ENCODE results near the gene RIT2. TPM values are rescaled to one million over a fixed set of nuclear protein-coding genes. Genes with fewer than 3 reads are reported as not detected.

The RIT2 gene
- total RNA-seq, 1 donor from 2014 or later = not detected

- no peaks in the 10 kb centered on the region for H3K4me1 Mint-ChIP-seq (ENCODE audit: low read depth, unreplicated experiment)
- DNase-seq = no peak
- no peaks in the 10 kb centered on the region for H3K36me3 Mint-ChIP-seq (ENCODE audit: unreplicated experiment)
- H3K27ac Mint-ChIP-seq (ENCODE audit: unreplicated experiment) = no peak overlapping the region
- H3K4me3 Mint-ChIP-seq (ENCODE audit: unreplicated experiment) = no peak overlapping the region
- H3K9me3 Mint-ChIP-seq (ENCODE audit: unreplicated experiment) = no peaks in the 10 kb centered on the region
- no peak for TF ChIP-seq CTCF (IDR thresholded peaks at IDR 0.05; ENCODE audit: partially characterized antibody, unreplicated experiment)
- H3K27me3 Mint-ChIP-seq (ENCODE audit: unreplicated experiment) = no peaks in the 10 kb centered on the region
Observed at GRCh38 chr18:43061318-43061717, 54.2 kb downstream of the RIT2 start.

GRCh38 chr18:43060020-43060419 lies 55.5 kb downstream of the RIT2 start:
- TF ChIP-seq CTCF (IDR thresholded peaks at IDR 0.05; ENCODE audit: partially characterized antibody, unreplicated experiment) = no peak
- Mint-ChIP-seq H3K9me3 (ENCODE audit: unreplicated experiment) (no peaks in the 10 kb centered on the region), H3K4me1 (ENCODE audit: low read depth, unreplicated experiment) (peaks cover 2% of the 10 kb centered on the region), H3K27ac (ENCODE audit: unreplicated experiment) (no peak overlapping the region), H3K4me3 (ENCODE audit: unreplicated experiment) (no peak overlapping the region), H3K36me3 (ENCODE audit: unreplicated experiment) (no peaks in the 10 kb centered on the region), H3K27me3 (ENCODE audit: unreplicated experiment) (peaks cover 1% of the 10 kb centered on the region)
- DNase-seq = no peak

GRCh38 chr18:43054815-43055519 lies 60.5 kb downstream of the RIT2 start:
- Mint-ChIP-seq H3K27me3 (ENCODE audit: unreplicated experiment) (peaks cover 3% of the 10 kb centered on the region), H3K4me3 (ENCODE audit: unreplicated experiment) (no peak overlapping the region), H3K27ac (ENCODE audit: unreplicated experiment) (no peak overlapping the region), H3K9me3 (ENCODE audit: unreplicated experiment) (no peaks in the 10 kb centered on the region), H3K4me1 (ENCODE audit: low read depth, unreplicated experiment) (peaks cover 6% of the 10 kb centered on the region), H3K36me3 (ENCODE audit: unreplicated experiment) (no peaks in the 10 kb centered on the region)
- no peak for TF ChIP-seq CTCF (IDR thresholded peaks at IDR 0.05; ENCODE audit: partially characterized antibody, unreplicated experiment)
- no peak for DNase-seq

GRCh38 chr18:43049021-43049420 lies 66.5 kb downstream of the RIT2 start:
- Mint-ChIP-seq H3K4me3 (ENCODE audit: unreplicated experiment) (no peak overlapping the region), H3K4me1 (ENCODE audit: low read depth, unreplicated experiment) (peaks cover 14% of the 10 kb centered on the region)

More at GRCh38 chr18:43049021-43049420, 66.5 kb downstream of the RIT2 start:
- no peak for DNase-seq
- Mint-ChIP-seq H3K27ac (ENCODE audit: unreplicated experiment) (no peak overlapping the region), H3K36me3 (ENCODE audit: unreplicated experiment) (no peaks in the 10 kb centered on the region), H3K27me3 (ENCODE audit: unreplicated experiment) (peaks cover 1% of the 10 kb centered on the region), H3K9me3 (ENCODE audit: unreplicated experiment) (no peaks in the 10 kb centered on the region)
- TF ChIP-seq CTCF (IDR thresholded peaks at IDR 0.05; ENCODE audit: partially characterized antibody, unreplicated experiment) = no peak
